ENCODE results near the gene LRP2BP.
"Not testable (repeated sequence)": the region's sequence is repeated elsewhere in the genome, so short reads cannot be mapped to it uniquely, and the experiment has no call there.

The LRP2BP gene

DNA sequence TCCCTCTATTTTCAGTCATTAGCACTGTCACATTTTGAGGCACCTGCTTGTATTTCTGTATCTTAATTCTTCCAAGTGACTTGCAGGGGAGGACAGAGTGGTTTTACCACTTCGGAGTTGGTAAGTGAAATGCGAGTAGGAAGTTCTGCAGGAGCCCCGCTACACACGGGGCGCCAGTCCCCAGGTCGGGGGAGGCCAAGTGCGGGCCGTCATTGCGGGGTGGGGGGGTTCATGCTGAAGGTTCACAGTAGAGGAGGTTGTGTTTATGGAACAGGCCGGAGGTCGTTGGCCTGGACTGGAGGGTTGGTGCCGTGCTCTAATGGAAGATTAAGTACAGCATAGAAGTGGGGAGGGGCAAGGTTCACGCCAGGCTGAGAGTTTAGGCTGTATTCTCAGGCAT is 44.0 kb downstream of the LRP2BP start:
- peaks cover 30% of the 10 kb centered on the region for H3K36me3 Mint-ChIP-seq (ENCODE audit: insufficient read depth)
- H3K27me3 Mint-ChIP-seq: no peaks in the 10 kb centered on the region
- ATAC-seq (replicated peaks; ENCODE audit: extremely low read depth, poor library complexity, severe bottlenecking) (no peak), DNase-seq (ENCODE audit: low spot score in 2 of 2) (no peak)
- H3K9me3 Mint-ChIP-seq: no peaks in the 10 kb centered on the region
- no peak overlapping the region for H3K27ac Mint-ChIP-seq (ENCODE audit: low read depth)
- no peaks in the 10 kb centered on the region for H3K4me1 Mint-ChIP-seq
- no peak overlapping the region for H3K4me3 Mint-ChIP-seq

DNA sequence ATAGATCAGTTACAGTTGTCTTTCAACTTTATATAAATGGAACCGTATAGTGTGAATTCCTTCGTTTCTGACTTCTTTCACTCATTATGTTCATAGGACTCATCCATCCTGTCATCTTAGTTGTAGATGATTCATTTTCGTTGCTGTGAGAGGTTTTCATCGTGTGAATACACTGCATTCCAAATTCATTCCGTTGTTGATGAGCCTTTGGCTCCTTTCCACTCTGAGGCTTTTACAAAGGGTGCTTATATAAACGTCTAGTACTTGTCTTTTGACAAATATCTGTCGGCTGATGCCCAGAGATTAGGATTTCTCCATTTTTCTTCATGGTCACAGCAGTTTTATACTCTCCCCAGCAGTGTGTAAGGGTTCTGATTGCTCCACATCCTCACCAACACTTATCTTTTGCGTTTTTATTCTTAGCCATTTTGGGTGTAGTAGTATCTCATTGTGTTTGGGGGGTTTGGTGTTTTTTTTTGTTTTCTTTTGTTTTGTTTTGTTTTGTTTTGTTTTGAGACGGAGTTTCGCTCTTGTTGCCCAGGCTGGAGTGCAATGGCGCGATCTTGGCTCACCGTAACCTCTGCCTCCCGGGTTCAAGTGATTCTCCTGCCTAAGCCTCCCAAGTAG is 48.6 kb downstream of the LRP2BP start:
- DNase-seq (ENCODE audit: low spot score in 2 of 2): no peak
- Mint-ChIP-seq H3K4me1 (peaks cover 20% of the 10 kb centered on the region), H3K27ac (ENCODE audit: low read depth) (no peak overlapping the region), H3K36me3 (ENCODE audit: insufficient read depth) (peaks cover 20% of the 10 kb centered on the region), H3K9me3 (no peaks in the 10 kb centered on the region), H3K4me3 (no peak overlapping the region), H3K27me3 (no peaks in the 10 kb centered on the region)
- ATAC-seq (replicated peaks; ENCODE audit: extremely low read depth, poor library complexity, severe bottlenecking): no peak

DNA sequence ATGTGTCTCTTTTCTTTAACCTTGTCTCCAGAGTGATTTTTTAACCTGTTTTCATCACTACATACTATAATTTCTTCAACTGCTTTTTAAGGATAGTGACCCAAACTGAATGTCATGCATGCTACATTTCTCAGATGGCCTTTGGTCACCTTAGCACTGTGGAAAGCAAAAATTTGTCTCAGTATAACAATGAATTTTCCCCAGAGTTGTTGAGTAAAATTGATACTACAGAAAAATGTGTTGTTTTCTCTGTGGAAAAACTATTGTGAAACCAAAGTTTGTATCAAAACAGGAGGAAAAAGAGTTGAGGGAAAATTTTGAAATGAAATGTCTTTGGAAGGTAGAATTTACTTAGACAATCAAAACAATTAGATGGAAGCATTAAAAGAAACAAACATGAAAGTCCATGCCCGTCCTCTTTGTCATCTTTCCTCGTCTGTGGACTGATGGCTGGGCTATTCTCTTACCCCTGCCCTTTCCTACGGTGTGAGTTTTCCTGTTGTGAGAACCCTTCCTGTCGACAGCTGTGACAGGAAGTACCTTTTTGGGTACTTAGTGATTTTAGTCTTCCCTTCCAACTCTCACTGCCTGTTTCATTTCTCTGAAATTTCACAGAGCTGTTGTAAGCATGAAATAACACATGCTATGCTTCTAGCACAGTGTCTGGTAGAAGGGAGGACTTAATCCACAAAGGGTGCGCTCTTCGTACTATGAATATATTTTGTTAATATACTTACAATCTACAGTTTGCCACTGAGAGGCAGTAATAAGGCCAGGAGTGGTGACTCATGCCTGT is 50.8 kb downstream of the LRP2BP start:
- peaks cover 24% of the 10 kb centered on the region for H3K4me1 Mint-ChIP-seq
- DNase-seq (ENCODE audit: low spot score in 2 of 2) (no peak), ATAC-seq (replicated peaks; ENCODE audit: extremely low read depth, poor library complexity, severe bottlenecking) (no peak)
- H3K27ac Mint-ChIP-seq (ENCODE audit: low read depth): no peak overlapping the region
- peaks cover 13% of the 10 kb centered on the region for H3K36me3 Mint-ChIP-seq (ENCODE audit: insufficient read depth)
- no peaks in the 10 kb centered on the region for H3K27me3 Mint-ChIP-seq
- H3K9me3 Mint-ChIP-seq: no peaks in the 10 kb centered on the region
- H3K4me3 Mint-ChIP-seq: no peak overlapping the region

DNA sequence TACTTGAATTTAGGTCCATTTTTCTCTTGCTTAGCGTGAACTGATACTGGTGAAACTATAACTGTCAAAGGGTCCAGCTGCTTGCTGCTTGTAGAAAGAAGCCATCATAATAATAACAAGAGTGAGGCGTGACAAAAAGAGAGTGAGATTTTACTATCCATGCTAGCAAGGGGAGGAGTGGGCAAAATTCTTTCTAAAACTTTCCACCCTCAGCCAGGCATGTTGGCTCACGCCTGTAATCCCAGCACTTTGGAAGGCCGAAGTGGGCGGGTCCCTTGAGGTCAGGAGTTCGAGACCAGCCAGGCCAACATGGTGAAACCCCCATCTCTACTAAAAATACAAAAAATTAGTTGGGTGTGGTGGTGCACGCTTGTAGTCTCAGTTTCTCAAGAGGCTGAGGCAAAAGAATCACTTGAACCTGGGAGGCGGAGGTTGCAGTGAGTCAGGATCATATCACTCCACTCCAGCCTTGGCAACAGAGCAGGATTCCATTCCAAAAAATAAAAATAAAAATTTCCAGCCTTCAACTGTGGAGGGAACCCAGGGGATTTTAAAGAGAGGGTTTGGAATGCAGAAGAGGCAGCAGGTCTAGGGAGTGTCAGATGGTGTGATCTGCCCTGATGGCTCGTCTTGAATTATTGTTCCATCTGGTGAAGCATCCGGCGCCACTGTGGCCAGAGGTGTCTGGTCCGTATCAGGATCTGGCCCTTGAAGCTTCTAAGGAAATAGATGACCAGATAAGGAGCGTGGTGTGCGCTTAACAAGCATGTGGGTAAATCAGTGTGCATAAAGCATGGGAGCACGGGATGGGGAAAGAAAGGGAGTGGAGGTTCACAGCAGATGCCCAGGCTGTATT is 51.8 kb downstream of the LRP2BP start:
- DNase-seq (ENCODE audit: low spot score in 2 of 2): no peak
- Mint-ChIP-seq H3K36me3 (ENCODE audit: insufficient read depth) (peaks cover 14% of the 10 kb centered on the region), H3K27ac (ENCODE audit: low read depth) (no peak overlapping the region), H3K4me3 (no peak overlapping the region), H3K27me3 (no peaks in the 10 kb centered on the region), H3K4me1 (peaks cover 24% of the 10 kb centered on the region), H3K9me3 (no peaks in the 10 kb centered on the region)
- ATAC-seq (replicated peaks; ENCODE audit: extremely low read depth, poor library complexity, severe bottlenecking): no peak

DNA sequence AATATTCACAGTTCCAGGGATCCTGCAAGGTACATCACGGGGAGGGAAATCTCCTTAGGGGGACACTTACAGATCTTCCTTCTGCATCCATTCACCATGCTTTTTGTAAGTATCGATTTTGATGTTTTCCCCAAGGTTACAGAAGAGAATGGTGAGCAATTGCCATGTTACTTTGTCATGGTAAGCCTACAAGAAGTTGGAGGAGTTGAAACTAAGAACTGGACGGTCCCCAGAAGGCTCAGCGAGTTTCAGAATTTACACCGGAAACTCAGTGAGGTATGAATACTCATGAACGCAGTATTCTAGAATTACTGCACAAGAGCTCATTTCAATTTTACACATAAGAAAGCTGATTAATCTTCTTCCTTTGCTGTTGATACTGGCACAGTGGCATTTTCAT is 53.9 kb downstream of the LRP2BP start:
- peaks cover 26% of the 10 kb centered on the region for H3K4me1 Mint-ChIP-seq

DNA sequence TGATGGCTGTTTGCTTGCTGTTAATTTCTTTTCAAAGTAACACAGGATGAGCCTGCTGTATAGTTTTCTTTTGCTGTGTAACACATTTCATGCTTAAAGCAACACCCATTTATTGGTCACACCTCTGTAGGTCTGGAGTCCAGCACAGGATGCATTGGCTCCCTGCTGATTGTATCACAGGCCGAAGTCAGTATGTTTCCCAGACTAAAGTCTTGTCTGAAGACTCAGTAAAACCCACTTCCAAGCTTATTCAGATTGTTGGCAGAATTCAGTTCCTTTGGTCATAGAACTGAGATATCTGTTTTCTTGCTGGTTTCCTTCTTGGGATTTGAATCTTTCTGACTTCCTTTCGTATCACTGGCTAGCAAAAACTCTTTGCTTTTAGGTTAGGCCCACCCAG is 54.3 kb downstream of the LRP2BP start:
- no peak for DNase-seq (ENCODE audit: low spot score in 2 of 2)
- no peaks in the 10 kb centered on the region for H3K27me3 Mint-ChIP-seq
- H3K27ac Mint-ChIP-seq (ENCODE audit: low read depth): peak overlapping the region; percentile 41
- peak; percentile 43 for ATAC-seq (replicated peaks; ENCODE audit: extremely low read depth, poor library complexity, severe bottlenecking)
- H3K36me3 Mint-ChIP-seq (ENCODE audit: insufficient read depth): peaks cover 3% of the 10 kb centered on the region
- H3K4me3 Mint-ChIP-seq: no peak overlapping the region
- H3K9me3 Mint-ChIP-seq: no peaks in the 10 kb centered on the region
- H3K4me1 Mint-ChIP-seq: peaks cover 30% of the 10 kb centered on the region

More for the DNA sequence above, 53.9 kb downstream of the LRP2BP start:
- peak overlapping the region; percentile 41 for H3K27ac Mint-ChIP-seq (ENCODE audit: low read depth)
- peak overlapping the region; percentile 51 for H3K4me3 Mint-ChIP-seq
- DNase-seq (ENCODE audit: low spot score in 2 of 2) (no peak), ATAC-seq (replicated peaks; ENCODE audit: extremely low read depth, poor library complexity, severe bottlenecking) (no peak)
- H3K36me3 Mint-ChIP-seq (ENCODE audit: insufficient read depth): peaks cover 4% of the 10 kb centered on the region
- H3K27me3 Mint-ChIP-seq: no peaks in the 10 kb centered on the region
- H3K9me3 Mint-ChIP-seq: no peaks in the 10 kb centered on the region

DNA sequence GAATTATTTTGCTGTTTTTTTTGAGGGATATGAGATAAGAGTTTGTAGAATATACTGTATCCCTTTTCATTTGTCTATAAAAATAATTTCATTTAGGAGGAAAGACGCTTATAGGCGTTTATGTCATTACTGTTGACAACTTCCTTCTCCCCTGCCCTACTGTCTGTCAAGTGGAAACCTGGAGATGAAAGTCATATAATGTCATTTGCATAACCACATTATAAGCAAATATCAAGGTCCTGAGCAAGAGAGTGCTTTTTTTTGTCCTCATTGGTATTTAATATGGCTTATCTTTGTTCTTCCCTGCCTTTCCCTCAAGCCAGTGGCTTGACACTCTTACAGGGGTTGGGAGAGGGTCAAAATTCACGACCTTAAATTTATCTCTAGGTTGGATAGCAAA is 55.8 kb downstream of the LRP2BP start:
- ATAC-seq (replicated peaks; ENCODE audit: extremely low read depth, poor library complexity, severe bottlenecking): no peak
- no peaks in the 10 kb centered on the region for H3K27me3 Mint-ChIP-seq
- H3K9me3 Mint-ChIP-seq: no peaks in the 10 kb centered on the region
- H3K4me1 Mint-ChIP-seq: peaks cover 26% of the 10 kb centered on the region
- peaks cover 3% of the 10 kb centered on the region for H3K36me3 Mint-ChIP-seq (ENCODE audit: insufficient read depth)
- no peak overlapping the region for H3K27ac Mint-ChIP-seq (ENCODE audit: low read depth)
- no peak overlapping the region for H3K4me3 Mint-ChIP-seq
- DNase-seq (ENCODE audit: low spot score in 2 of 2): no peak

DNA sequence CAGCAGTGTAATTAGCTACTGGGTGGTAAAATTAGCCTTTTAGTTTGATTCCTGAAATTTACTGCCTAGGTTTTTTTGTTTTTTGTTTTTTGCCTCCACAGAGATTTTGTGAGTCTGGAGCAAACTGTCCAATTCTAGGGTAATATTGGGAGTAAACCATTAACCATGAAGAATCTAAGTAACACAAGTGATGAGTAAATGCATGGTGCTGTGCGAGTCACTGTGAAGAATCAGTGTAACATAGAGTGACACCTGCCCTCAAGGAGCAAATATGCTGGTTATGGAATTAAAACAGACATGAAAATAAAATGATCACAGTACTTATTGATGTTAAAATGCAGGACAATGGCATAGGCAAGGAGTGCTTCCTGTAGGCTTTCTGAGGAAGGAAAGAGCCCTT is 60.1 kb downstream of the LRP2BP start:
- no peak for DNase-seq (ENCODE audit: low spot score in 2 of 2)
- Mint-ChIP-seq H3K4me1 (peaks cover 8% of the 10 kb centered on the region), H3K4me3 (no peak overlapping the region), H3K36me3 (ENCODE audit: insufficient read depth) (peaks cover 8% of the 10 kb centered on the region), H3K9me3 (no peaks in the 10 kb centered on the region), H3K27ac (ENCODE audit: low read depth) (no peak overlapping the region), H3K27me3 (no peaks in the 10 kb centered on the region)
- no peak for ATAC-seq (replicated peaks; ENCODE audit: extremely low read depth, poor library complexity, severe bottlenecking)

DNA sequence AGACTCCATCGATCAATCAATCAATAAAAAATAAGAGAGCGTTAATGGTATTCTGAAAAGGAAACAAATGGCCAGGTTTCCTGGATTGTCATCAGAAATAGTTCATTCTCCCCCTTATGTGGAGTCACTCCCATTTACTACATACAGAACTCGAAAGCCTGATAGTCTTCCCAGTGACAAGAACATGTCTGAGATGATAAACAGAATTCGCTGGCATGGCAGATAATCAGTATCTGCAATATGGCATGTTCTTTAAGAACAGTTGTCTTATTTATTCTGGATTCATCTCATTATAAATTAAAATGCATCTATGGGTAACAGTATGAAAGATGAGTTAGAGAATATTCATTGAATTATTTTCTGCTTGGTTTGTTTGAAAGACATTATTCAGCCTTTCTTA is 61.4 kb downstream of the LRP2BP start:
- Mint-ChIP-seq H3K4me3 (no peak overlapping the region), H3K27ac (ENCODE audit: low read depth) (no peak overlapping the region), H3K9me3 (no peaks in the 10 kb centered on the region), H3K27me3 (no peaks in the 10 kb centered on the region), H3K36me3 (ENCODE audit: insufficient read depth) (peaks cover 8% of the 10 kb centered on the region), H3K4me1 (peaks cover 8% of the 10 kb centered on the region)
- no peak for DNase-seq (ENCODE audit: low spot score in 2 of 2)
- ATAC-seq (replicated peaks; ENCODE audit: extremely low read depth, poor library complexity, severe bottlenecking): no peak

DNA sequence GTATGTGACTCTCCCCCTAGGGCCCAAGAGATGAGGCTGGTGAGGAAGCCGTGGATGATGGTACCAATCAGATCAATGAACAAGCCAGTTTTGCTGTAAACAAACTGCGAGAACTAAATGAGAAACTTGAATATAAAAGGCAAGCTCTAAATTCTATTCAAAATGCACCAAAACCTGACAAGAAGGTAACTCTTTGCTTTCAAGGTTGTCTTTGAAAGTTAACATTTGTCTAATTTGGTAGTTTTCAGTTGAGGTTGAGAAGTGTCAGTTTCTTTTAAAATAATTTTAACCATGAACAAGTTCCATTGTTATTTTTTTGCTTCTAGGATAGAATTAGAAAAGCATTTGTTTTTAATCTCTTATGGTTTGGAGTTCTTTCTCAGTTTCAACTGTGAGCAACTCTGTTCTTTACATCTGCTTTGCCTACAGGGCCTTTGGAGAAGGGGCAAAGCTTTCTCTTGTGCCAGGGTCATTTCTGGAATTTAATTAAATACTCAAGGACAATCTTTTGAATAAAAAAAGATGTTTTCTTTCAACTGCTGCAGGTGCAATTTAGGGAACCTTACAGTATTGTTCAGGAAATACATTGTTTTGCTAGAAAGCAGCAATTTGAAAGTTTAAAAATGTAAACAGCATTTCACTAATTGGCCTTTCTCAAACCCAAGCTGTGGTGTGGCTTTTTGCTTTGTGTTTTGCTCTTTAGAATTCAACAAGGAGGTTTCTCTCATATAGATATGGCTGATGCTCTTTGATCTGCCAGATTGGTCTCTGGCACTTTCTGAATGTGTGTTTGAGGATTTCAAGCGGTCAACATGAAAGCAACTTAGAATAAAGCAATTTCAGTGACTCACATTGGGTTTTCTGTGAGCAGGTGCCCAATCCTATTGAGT is 62.9 kb downstream of the LRP2BP start:
- H3K27me3 Mint-ChIP-seq: no peaks in the 10 kb centered on the region
- no peak overlapping the region for H3K27ac Mint-ChIP-seq (ENCODE audit: low read depth)
- H3K4me3 Mint-ChIP-seq: no peak overlapping the region
- DNase-seq (ENCODE audit: low spot score in 2 of 2) (no peak), ATAC-seq (replicated peaks; ENCODE audit: extremely low read depth, poor library complexity, severe bottlenecking) (no peak)
- peaks cover 8% of the 10 kb centered on the region for H3K4me1 Mint-ChIP-seq
- H3K36me3 Mint-ChIP-seq (ENCODE audit: insufficient read depth): peaks cover 7% of the 10 kb centered on the region
- H3K9me3 Mint-ChIP-seq: no peaks in the 10 kb centered on the region

DNA sequence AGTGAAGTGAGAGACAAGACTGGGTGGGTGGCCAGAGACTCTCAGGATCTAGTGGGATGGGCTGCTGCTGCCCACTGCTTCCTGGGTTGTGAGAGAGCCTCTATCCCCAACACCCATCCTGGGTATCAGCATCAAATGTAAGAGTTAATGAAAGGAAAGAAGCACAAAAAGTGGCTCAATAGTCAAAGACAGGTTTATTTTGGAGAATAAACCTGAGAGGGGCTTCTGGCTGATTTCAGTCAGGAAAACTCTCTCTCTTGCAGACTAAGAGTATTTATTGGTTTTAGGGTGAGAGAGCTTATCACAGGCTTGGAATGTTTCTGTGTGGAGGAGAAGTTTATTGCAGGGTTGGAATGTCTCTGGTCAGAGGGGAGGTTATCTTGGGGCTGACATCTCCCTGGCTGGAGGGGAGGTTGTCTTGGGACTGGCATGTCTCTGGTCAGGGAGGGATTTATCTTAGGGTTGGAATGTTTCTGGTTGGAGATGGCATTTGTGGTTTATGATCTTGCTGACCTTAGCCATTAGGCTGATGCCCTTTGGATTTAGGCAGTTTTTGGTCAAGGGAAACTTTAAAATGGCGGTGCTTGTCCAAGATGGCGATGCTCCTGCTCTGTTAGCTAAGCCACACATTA is 65.7 kb downstream of the LRP2BP start:
- H3K27me3 Mint-ChIP-seq; DNase-seq (ENCODE audit: low spot score in 2 of 2); H3K9me3 Mint-ChIP-seq; H3K4me1 Mint-ChIP-seq; H3K27ac Mint-ChIP-seq (ENCODE audit: low read depth); ATAC-seq (replicated peaks; ENCODE audit: extremely low read depth, poor library complexity, severe bottlenecking); H3K4me3 Mint-ChIP-seq; H3K36me3 Mint-ChIP-seq (ENCODE audit: insufficient read depth): not testable (repeated sequence)

DNA sequence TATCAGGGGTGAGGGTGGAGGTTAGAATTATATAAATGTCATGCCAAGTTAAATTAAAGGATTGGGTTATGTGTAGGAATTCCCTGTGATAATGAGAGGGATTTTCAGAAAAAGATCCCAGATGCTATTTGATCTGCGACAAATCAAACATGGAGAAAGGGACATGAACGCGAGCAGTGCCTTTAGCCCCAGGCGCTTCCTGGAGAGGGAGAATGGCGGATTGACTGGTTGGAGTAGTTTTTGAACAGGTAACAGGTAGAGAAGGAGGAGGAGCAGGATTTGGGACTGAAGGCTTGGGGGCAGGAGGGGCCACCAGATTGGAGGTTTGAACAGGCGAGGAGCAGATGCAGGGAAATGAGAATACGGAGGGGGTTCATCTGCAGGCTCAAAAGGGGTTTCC is 67.1 kb downstream of the LRP2BP start:
- no peaks in the 10 kb centered on the region for H3K27me3 Mint-ChIP-seq
- no peaks in the 10 kb centered on the region for H3K9me3 Mint-ChIP-seq
- no peak for ATAC-seq (replicated peaks; ENCODE audit: extremely low read depth, poor library complexity, severe bottlenecking)
- H3K36me3 Mint-ChIP-seq (ENCODE audit: insufficient read depth): peaks cover 6% of the 10 kb centered on the region
- peaks cover 7% of the 10 kb centered on the region for H3K4me1 Mint-ChIP-seq
- no peak for DNase-seq (ENCODE audit: low spot score in 2 of 2)
- no peak overlapping the region for H3K4me3 Mint-ChIP-seq
- no peak overlapping the region for H3K27ac Mint-ChIP-seq (ENCODE audit: low read depth)
